GM19193 (cell line): Measurements from ENCODE around the gene SORBS1.

Experiments used
- POLR2A ChIP-seq: IDR thresholded peaks from 4 replicates; pipeline ENCODE4 v1.6.1; 2011; ENCODE audit not compliant: insufficient read depth, insufficient read length; ENCODE audit errors: extremely low read depth

The SORBS1 gene

DNA sequence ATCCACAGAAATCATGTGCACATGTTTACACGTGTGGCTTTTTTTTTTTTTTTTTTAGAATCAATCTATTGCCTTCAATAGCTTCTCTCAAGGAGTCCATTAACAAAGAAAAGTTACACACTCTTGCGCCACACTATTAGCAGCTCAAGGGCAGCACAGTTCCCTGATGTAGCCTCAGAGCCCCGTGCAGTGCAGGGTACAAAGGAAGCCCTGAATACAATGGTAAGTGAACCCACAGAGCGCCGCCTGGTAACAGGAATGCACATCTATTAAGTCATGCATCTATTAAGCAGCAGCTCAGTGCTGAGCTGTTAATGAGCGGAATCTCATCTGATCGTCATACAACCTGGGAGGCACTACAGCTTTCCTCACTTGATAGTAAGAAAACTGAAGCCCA lies 156.7 kb downstream of the SORBS1 start:
- TF ChIP-seq POLR2A: no peak

DNA sequence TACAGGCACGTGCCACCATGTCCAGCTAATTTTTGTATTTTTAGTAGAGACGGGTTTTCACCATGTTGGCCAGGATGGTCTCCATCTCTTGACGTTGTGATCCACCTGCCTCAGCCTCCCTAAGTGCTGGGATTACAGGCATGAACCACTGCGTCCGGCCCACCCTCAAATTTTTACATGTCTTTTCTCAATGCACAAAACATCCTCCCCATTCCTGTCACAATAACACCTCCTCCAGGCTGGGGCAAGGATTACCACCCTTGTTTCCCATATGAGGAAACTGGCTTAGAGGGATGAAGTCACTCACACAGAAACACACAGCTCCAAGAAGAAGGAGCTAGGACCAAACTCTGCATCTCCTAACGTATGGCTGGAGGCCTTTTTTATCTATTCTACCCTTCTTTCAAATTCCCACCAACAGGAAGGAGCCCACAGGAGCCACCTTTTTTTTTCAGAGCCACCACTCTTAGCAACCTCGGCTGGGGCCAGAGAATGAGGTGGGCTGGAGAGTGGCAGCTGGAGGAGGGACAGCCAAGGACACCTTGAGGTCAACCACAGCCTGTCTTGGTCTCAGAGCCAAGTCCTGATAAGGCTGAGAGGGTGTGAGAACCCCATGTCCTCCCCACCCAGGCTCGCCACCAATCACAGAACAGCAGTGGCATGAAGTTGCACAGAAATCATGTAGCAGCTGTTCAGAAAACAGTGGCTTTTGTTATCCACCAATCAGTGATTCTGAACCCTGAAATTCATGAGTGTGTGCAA lies 157.3 kb downstream of the SORBS1 start:
- TF ChIP-seq POLR2A: no peak

- no peak for TF ChIP-seq POLR2A
Measured at GRCh38 chr10:95401704-95402469, 159.3 kb downstream of the SORBS1 start.

DNA sequence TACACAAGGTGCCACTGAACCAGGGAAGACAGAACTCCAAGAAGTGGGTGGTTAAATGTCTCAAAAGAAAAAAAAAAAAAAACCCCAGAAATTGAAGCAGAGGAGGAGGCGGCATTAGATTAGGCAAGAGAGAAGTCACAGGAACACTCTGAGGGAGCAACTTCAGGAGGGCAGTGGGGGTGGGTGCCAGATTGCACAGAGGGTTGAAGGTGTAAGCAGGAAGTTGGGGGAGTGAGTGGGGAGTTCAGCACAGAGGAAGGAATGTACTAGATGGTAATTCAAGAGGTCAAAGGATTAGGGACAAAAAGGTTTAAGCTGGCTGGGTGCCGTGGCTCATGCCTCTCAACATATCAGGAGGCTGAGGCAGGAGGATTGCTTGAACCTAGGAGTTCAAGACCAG lies 160.4 kb downstream of the SORBS1 start:
- no peak for TF ChIP-seq POLR2A

DNA sequence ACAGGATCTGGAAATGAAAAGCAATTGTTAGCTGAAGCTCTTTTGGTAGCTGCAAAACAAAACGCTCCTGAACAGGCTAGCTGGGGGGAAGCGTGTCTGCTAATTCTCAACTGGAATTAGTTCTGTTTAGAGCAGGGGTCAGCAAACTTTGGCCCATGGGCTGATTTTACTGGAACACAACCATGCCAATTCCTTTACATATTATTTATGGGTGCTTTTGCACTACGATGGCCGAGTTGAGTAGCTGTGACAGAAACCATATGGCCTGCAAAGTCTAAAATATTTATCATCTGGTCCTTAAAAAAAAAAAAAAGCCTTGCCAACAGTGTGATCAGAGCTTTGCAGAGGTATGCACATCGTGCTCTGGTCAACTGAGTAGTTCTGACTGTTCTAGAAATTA lies 162.0 kb downstream of the SORBS1 start:
- no peak for TF ChIP-seq POLR2A

DNA sequence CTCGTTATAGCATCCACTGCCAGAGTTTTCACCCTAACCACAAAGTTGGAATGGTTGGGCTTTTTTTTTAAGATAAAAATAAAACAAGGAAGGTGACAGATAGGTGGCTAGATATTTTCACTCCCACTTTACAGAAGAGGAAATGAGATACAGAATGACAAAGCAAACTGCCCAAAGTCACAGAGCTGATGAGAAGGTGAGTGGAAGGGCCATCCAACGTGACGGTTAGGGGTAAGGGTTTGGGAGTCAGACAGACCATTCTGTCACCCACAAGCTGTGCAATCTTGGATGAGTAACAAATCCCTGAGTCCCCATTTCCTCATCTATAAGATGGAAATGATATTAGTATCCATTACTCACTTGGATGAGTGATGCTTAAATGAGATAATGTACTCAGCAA lies 163.4 kb downstream of the SORBS1 start:
- no peak for TF ChIP-seq POLR2A

DNA sequence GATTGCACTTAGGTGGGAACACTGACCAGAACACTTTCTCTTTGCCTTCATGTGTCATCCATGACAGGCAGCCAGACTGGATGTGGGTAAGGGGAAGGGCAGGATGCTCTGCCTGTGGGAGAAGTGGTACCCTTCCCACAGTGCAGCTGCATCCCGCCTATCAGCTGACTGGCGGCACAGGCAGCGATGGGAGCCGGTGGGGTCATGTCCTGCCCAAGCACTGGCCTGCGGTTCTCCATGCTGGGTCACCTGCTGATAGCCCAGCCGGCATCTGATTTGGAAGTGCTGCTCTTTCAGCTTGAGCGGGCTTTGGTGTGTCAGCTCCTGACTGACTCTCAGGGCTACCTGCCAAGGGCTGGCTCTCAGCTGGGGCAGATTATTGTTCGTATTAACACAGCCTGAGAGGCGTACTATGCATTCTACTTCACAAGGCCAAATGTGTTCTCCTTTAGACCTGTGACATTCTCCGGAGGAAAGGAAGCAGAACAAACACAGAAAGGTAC lies 165.2 kb downstream of the SORBS1 start:
- TF ChIP-seq POLR2A: no peak

- TF ChIP-seq POLR2A: no peak
Measured at GRCh38 chr10:95394161-95394880, 166.8 kb downstream of the SORBS1 start.

- no peak for TF ChIP-seq POLR2A
Measured at GRCh38 chr10:95392681-95393164, 168.4 kb downstream of the SORBS1 start.

DNA sequence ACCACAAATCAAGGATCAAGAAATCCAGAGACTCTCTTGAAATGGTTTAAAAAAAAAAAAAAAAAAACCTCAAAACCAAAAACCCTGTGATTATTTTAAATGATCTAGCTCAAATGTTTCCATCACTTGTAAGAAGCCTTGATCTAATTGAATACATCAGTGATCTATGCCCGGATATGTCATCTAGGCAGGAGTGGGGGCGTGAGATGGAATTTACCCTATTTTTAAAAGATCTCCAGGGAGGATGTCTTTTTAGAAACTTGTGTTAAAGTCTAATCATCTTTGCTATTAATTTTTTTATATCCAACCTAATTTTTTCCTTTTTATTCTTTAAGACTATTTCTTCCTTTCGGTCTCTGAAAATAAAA lies 169.0 kb downstream of the SORBS1 start:
- no peak for TF ChIP-seq POLR2A

DNA sequence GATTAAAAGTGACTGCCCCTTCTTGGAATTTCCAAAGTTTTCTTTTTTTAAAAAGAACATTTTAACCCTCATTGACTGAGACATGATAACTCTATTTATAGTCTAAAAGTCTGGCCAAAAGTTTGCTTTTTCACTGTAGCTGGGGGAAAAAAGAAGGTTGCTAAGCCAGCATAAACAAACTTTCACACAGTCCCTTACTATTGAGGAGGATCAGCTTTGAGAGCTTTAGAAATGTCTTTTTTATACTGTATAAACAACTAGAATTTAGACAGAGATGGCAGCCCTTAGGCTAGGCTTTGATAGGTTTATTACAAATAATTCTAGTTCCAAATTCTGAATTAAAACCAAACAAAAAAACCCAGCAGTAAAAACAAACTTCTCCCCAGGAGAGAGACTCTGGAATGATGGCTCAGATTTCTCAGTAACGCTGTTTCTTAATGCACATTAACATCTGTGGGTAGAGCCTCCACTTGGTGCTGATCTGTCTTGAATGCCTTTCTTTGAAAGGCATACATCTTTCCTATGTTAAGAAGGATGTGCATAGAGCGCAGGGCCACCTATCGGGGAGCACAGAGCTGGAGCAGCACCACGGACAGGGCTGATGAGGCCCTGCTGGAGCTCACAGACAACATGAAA lies 169.5 kb downstream of the SORBS1 start:
- no peak for TF ChIP-seq POLR2A

- no peak for TF ChIP-seq POLR2A
Measured at GRCh38 chr10:95391164-95391563, 170.0 kb downstream of the SORBS1 start.

DNA sequence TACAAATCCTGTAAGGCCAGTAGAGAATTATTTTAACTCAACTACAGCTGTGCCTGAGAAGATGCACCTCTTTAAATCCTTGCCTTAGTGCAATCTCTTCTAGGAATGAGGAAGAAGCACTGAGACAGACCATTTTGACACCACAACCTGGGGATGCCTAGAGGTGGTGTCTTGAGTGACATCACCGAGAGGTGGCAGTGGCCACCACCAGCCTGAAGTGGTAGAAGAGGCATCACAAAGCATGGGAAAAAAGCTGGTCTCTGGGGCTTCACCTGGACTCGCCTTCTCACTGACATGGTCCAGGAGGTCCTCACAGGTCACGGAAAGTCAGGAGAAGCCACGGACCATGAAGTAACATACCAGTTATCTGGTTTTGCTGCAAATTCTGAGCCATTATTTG lies 171.2 kb downstream of the SORBS1 start:
- no peak for TF ChIP-seq POLR2A

- no peak for TF ChIP-seq POLR2A
Measured at GRCh38 chr10:95389176-95389575, 172.0 kb downstream of the SORBS1 start.

DNA sequence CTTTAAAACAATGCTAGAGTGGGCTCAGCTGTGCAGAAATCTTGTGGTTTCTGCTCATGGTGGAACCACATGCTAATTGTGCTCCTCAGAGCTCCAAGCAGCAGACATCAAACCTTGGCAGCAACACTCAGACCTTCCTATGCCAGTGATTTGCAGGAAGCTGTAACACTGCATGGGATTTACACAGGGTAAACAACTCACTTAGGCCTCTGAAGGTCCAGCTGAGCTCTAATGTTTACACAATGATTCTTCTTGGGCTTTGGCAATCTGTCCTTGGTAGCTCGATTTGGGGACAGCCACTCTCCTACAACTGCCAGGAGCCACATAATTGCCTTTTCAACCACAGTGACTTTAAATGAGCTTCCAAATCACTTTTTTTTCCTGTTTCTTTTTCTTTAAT lies 172.6 kb downstream of the SORBS1 start:
- no peak for TF ChIP-seq POLR2A
